Mammary epithelial cell (primary cell): ENCODE measurements around the gene CFAP20DC.

Experiments used
- CTCF ChIP-seq, 2 donors: IDR thresholded peaks in 1 of 2; conservative IDR thresholded peaks in 1 of 2; 2 replicates each; pipeline ENCODE4 v1.5.1; 2011 to 2012; ENCODE audit warnings: inconsistent platforms in 2 of 2, low read length in 2 of 2, mild to moderate bottlenecking in 2 of 2, control low read depth in 1 of 2, low read depth in 1 of 2; ENCODE audit not compliant: insufficient read depth in 1 of 2; ENCODE audit errors: extremely low read depth in 1 of 2
- EZH2 ChIP-seq: IDR thresholded peaks from 2 replicates; pipeline ENCODE4 v1.6.1; 2012; ENCODE audit warnings: low read length, inconsistent platforms, borderline replicate concordance

GRCh38 chr3:58899159-58899952, 150.5 kb downstream of the CFAP20DC start:
- no peak for TF ChIP-seq CTCF (conservative IDR thresholded peaks at IDR 0.05 in 1 of 2, IDR thresholded peaks at IDR 0.05 in 1 of 2; ENCODE audit: extremely low read depth in 1 of 2, insufficient read depth in 1 of 2, low read depth in 1 of 2, low read length in 2 of 2)
- no peak for TF ChIP-seq EZH2
